ENCODE data around the gene XAB2.

DNA sequence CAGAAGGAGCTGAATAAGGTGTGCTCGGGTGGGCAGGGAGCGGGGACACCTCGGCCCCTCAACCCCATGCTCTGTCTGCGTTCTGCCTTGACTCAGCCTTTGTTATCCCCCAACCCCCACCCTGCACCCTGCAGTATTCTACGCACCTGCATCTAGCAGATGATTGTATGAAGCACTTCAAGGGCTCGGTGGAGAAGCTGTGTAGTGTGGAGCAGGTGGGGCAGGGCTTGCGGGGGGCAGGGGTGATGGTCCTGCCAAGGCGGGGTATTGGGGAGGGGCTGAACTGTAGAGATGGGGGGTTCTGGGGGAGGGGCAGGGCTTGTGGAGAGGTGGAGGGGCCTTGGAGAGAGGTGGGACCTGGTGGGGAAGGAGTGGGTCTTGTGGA is 13.7 kb upstream of the XAB2 start:
- TF ChIP-seq POLR2A (IDR thresholded peaks at IDR 0.05) (no peak), CTCF (IDR thresholded peaks at IDR 0.05 in 4 of 5, conservative IDR thresholded peaks at IDR 0.05 in 1 of 5) (no peak)
